RPMI8226 (cell line): ENCODE data around the gene IGSF23.
A peak's percentile ranks its signal among the peaks of the same experiment; 100 is the strongest.

ENCODE experiments used
- DNase-seq: peaks from one replicate; pipeline ENCODE4 v3.0.0-alpha.2; 2015

Gene IGSF23, protein sequence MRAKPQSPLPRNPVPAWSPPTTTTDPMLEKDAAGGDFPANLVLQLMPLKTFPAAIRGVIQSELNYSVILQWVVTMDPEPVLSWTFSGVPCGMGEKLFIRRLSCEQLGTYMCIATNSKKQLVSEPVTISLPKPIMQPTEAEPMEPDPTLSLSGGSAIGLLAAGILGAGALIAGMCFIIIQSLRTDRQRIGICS

DNA sequence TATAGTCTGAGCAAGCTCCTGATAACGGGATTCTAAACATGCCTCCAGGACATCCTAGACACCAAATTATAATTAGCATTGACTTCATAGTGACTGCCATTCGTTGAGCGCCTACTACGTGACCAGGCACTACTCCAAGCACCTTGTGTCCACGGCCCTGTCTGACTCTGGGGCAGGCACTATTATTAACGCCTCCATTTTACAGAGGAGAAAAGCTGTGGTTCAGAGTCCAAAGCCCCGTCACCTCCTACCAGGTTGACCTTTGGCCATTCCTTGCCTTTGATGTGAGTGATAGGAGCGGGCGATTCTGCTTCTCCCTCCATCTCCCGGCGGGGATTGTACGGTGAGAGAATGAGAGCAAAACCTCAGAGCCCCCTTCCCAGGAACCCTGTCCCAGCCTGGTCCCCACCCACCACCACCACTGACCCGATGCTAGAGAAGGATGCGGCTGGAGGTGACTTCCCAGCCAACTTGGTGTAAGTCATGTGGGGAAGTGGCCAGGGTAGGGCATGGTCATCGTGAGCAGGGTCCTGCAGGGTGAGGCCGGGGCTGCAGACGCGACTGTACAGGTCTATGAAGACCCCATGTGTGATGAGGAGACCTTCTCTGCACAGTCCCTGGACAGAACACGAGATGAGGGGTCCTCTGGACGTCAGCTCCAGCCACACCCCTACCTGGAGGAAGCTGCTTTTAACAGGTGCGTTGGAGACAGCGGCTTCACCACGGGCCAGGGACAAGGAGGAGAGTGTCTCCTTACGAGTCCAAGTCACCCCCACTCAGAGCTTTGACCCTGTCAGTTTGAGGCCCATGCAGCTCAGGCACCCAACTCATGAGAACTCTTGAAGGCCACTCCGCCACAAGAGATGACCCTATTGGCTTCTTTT lies at the start of gene IGSF23:
Gene IGSF23, plus strand, starts transcription at position 269 of the 884 bp plus-strand sequence. Its CDS starts 83 bp downstream, at position 352.
- DNase-seq = no peak

DNA sequence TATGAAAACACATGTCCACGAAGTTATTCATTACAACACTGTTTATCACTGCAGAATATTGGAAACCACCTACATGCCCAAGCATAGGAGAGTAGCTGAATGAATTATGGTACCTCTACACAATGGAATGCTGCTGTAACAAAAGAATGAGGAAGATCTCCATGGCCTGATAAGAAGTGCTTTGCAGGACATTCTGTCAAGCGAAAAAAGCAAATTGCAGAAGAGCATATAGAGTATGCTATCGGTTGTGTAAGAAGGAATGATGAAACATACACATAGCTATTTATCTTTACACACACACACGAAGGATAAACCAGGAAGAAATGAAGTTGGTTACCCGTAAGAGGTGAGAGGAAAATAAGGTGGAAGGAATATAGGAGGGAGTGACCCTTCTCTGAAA lies 46.4 kb upstream of the IGSF23 start:
- DNase-seq = no peak

GRCh38 chr19:44567745-44568144 lies 45.6 kb upstream of the IGSF23 start:
- no peak for DNase-seq

GRCh38 chr19:44570603-44570983 lies 42.8 kb upstream of the IGSF23 start:
- DNase-seq = no peak

- DNase-seq = peak; percentile 69
Measured at GRCh38 chr19:44570984-44571684, 42.2 kb upstream of the IGSF23 start.

- DNase-seq = no peak
Measured at GRCh38 chr19:44571830-44572580, 41.4 kb upstream of the IGSF23 start.

DNA sequence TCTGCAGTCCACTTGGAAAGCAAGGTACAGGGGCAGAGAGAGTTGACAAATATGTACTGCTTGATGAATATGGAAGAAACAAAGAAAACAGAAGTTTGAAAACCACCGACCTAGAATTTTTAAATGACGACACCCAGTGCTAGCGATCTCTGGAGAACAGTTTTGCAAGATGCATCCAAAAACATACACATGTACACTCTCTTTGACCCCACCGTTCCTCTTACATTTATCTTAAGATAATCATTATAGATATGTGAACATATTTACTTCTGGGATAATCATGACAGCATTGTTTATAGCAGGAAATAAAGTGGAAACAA lies 40.8 kb upstream of the IGSF23 start:
- no peak for DNase-seq

DNA sequence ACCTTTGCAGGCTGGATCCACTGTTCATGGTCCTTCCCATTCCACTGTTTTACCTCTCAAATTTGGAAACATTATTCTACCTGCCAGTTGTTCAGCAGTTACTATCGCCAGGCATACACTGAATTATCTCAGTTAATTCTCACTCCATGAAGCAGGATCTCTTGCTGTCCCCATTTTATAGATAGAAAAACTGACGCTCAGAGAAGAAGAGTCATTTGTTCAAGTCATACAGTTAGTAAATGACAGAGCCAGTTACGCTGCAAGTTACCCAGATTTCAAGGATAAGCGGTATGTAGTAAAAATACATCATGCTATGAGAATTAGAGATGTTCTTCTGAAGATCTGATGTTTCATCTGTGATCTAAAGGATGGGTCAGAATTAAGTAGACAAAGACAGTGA lies 40.2 kb upstream of the IGSF23 start:
- DNase-seq = no peak

DNA sequence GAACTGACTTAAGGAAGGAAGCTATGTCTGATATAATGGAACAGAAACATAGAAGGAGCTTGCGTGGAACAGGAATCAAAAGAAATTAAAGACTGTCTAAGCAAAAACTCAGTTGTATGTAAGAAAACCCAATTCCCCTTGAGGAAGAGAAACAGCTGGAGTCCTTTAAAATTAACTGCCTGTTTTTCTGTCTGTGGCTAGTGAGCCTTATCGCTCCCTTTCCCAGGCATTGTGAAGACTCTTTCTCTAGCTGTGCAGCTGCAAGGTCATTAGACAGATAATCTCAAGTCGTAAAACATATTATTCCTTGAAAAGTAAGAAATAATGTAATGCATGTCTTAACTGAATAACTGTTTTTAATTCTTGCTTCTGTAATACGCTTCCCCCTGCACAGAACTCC lies 39.7 kb upstream of the IGSF23 start:
- no peak for DNase-seq

DNA sequence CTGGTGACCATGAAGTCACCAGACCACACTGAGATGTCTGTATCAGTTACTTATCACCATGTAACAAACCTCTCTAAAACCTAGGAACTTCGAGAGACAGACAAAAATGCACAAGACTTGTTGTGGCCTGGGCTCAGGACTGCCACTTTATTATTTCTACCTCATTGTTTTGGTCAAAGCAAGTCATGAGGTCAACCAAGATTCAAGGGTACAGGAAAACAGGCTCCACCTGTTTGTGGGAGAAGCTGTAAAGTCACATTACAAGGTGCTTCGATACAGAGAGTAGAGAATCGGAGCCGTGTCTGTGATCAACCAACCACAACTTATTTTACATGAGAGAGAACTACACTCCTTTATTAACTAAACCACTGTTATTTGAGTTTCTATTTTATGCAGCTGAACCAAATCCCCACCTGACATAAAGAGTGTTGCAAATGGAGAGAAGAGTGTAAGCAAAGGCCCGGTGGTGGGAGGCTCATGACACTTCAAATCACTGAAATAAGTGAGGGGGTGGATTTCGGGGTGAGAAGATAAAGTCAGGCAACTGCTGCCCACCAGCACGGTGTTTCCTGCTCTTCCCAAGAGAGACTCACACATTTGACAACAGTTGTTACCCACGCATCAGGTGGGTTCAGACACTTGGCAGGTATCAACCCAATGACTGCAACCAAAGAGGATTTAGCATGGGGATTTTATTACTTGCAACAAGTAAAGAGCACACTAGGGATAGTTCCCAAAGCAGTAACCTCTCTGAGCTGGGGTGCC lies 39.0 kb upstream of the IGSF23 start:
- DNase-seq = no peak

- no peak for DNase-seq
Measured at GRCh38 chr19:44575116-44575700, 38.2 kb upstream of the IGSF23 start.

DNA sequence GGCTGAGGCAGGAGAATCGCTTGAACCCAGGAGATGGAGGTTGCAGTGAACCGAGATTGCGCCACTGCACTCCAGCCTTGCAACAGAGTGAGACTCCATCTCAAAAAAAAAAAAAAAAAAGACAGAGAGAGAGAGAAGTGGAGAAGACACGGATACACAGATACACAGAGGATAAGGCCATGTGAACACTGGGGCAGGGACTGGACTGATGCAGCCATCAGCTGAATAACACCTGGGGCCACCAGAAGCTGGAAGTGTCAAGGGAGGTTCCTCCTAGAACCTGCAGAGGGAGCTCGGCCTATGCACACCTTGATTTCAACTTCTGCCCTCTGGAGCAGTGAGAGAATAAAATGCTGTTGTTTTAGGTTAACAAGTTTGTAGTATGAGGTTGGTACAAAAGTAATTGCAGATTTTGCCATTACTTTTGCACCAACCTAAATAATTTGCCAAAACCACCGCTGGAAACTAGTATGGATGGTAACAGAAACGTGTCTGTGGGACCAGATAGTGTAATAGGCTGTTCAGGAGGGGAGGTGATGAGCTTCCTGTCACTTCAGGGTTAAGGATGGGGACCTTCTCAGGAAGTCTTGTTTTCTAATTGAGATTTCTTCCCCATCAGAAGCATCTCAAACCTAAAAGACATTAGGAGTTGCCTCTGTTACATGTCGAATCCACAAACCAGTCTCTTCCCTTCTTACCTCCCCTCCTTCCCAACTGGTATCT lies 36.4 kb upstream of the IGSF23 start:
- DNase-seq = peak; percentile 43

GRCh38 chr19:44577566-44577874 lies 35.8 kb upstream of the IGSF23 start:
- DNase-seq = no peak

- no peak for DNase-seq
Measured at GRCh38 chr19:44579663-44580365, 33.5 kb upstream of the IGSF23 start.

- no peak for DNase-seq
Measured at GRCh38 chr19:44580366-44580895, 32.9 kb upstream of the IGSF23 start.

- no peak for DNase-seq
Measured at GRCh38 chr19:44581288-44581687, 32.1 kb upstream of the IGSF23 start.

- peak; percentile 17 for DNase-seq
Measured at GRCh38 chr19:44582581-44583265, 30.6 kb upstream of the IGSF23 start.

- DNase-seq = no peak
Measured at GRCh38 chr19:44585371-44586133, 27.8 kb upstream of the IGSF23 start.
